Frontal cortex (tissue), 4 donors: ENCODE results near the gene RASGRP3. TPM values are rescaled to one million over a fixed set of nuclear protein-coding genes. Genes with fewer than 3 reads are reported as not detected.
"Not testable (repeated sequence)": the region's sequence is repeated elsewhere in the genome, so short reads cannot be mapped to it uniquely, and the experiment has no call there.

ENCODE experiments used
- DNase-seq, 2 donors: peaks; one replicate each; pipeline ENCODE4 v3.0.0; 2012; ENCODE audit warnings: low spot score in 2 of 2
- FAIRE-seq: peaks from 2 replicates; lab custom pipeline; 2012; peaks lifted over from hg19 to GRCh38; lab: Jason Lieb, UNC
- total RNA-seq: library from RNA; depleted of rRNA; stranded (reverse); fragments of >200 nt; gene quantifications from one replicate; pipeline ENCODE4 v1.2.3, GENCODE V29; 2014
- donor health status: control.
- donor health status: control.
- donor health status: control.

RASGRP3 gene
- total RNA-seq, 1 donor from 2014 or later: 7.7 TPM

DNA sequence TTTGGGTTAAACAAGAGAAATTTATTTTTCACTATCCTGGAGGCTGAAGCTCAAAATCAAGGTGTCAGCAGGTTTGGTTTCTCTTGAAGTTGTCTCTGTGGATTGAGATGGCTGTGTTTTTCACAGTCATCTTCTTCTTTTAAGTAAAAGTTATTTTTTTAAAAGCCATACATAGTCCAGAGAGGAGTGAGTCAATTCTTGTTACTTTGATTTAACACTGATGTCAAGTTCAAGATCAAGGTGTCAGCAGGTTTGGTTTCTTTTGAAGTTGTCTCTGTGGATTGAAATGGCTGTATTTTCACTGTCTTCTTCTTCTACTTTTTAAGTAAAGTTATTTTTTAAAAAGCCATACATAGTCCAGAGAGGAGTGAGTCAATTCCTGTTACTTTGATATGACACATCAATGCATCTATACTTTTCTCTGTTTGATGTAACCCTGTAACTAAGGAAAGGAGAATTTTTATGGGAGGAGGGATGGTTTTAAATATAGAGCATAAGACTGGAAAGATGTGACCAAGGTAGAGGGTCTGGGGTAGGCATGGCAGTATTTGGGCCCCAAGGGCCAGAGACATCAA, 22.5 kb upstream of the RASGRP3 start:
- FAIRE-seq: no peak
- DNase-seq: no peak

GRCh38 chr2:33457556-33458247, 18.7 kb upstream of the RASGRP3 start:
- DNase-seq: no peak
- no peak for FAIRE-seq

DNA sequence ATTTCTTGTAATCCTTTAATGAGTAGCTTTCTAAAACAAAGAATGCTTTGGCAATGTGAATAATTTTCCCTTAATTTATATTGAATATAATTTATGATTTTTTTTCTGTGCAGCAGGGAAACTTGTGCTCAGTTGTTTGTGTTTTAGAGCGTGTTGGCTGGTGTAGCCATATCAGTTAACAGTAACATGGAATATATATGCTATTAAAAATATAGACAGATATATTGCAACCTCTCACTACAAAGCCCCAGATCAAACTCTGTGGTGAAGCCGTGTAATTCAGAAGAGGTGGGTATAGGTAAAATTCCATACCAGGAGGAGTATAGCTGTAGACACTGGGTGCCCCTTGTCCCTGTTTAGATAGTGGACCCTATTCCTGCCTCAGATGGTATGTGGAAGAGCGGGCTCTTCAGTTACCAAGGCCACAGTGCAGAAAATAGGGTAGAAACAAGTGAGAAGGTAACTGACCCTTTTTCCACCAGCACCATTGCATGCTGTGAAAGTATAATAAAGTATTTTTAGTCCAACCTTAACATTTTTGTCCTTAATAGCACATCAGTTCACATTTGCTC, 18.1 kb upstream of the RASGRP3 start:
- no peak for FAIRE-seq
- DNase-seq: no peak

DNA sequence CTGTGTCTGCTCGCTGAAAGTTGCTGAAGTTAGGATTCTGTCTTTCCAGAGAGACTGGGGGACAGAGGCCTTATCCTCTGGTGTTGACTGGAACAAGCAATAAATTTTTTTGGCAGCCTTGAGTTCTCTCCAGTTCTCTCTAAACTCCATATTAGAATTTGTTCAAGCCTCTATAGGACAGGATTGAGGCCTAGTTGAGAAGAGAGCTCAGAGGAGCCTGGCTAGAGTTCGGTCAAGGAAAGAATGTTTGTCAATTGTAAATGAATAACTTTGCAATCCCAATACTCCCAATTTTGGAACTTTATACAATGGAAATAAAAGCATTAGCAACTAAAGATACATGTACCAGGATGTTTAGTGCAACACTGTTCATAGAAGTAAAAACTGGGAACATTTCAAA, 16.7 kb upstream of the RASGRP3 start:
- FAIRE-seq: no peak
- DNase-seq: no peak

GRCh38 chr2:33462512-33462911, 13.9 kb upstream of the RASGRP3 start:
- FAIRE-seq, DNase-seq: not testable (repeated sequence)

DNA sequence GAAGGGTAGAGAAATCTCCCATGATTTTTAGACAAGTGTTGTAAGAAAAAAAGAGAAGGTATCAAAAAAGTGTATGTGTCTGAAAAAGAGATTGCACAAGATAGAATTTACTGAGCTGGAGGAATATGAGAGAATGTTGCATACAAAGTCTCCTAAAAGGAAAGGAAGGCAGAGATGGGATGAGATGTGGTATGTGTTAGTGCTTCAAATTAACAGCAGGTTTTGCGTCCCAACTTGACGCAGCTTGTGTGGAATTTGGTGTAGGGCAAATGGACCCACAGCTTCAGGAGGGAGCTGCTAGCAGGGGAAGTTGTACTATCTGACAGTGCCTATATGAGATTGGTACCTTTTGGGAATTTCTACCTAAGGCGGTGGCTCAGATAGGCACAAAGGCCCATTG, 9.0 kb upstream of the RASGRP3 start:
- DNase-seq (no peak), FAIRE-seq (no peak)

DNA sequence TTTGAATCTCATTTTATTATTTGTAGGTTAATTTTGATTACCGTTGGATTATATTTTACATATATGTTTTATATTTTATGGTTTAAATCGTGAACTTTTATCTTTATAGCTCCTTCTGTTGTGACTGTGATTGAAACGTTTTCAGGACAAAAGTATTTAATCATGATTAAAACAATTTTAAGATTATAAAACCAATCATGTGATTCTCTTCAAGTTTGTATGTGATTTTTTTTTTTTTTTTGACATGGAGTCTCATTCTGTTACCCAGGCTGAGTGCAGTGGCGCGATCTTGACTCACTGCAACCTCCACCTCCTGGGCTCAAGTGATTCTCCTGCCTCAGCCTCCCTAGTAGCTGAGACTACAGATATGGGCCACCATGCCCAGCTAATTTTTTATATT, 7.2 kb upstream of the RASGRP3 start:
- FAIRE-seq (peak; percentile 26), DNase-seq (no peak)

DNA sequence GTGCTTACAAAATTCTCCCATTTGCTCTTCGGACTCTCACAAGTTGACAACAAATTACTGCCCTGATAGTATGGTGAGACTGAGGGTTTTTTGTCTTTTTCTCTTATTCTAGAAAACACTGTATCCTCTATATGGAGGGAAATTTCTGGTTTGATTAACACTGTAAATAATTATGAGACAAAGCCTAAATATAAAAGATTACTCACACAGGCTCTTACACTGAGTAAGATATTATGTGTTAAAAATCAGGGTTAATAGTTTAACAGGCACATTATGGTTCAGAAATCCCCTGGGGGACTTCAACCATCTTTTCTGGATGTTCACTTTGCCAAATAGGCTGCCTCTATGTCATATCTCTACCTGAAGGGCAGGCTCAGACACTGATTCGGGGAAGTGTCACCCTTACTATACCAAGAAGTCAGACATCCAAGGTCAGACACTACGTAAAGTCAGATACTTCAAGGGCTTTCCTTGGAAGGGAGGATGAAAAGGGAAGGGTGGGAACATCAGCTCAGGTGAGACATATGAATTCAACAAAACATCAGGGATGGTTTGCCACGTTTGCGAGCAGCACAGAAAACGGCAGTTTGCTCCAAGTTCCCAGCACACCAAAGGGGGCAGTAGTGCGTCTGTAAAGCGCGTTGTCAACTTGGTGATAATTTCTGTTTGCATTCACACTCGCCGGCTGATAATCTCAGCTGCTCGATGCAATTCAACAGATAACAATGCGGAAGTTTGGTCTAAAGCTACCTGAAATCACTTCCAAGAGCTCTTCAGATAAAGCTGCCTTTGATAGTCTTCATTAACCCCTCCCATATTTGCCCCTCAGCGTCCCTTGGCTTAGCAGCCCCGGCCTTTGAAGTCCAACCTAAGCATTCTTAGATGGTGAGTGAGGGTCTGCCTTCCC, 972 bp upstream of the RASGRP3 start:
- DNase-seq (peak; percentile 38 to 56), FAIRE-seq (no peak)

DNA sequence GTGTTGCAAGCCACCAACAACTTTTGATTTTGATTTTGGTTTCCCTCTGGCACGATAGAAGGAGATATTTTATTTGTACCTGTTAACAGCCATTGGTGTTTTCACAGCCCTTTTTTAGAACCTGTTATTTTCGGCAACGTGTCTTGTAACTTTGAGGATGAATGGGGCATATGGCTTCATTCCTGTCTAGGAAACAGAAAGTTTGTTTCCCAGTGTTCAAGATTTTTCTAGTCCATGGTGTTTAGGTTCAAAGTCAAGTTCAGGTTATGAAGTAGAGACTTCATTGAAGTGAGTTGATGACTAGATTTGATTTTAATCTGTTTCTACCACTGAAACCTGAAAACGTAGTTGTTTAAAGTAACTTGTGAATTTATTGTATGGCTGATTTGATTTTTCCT, 343 bp downstream of the RASGRP3 start:
- FAIRE-seq: no peak
- DNase-seq: no peak

DNA sequence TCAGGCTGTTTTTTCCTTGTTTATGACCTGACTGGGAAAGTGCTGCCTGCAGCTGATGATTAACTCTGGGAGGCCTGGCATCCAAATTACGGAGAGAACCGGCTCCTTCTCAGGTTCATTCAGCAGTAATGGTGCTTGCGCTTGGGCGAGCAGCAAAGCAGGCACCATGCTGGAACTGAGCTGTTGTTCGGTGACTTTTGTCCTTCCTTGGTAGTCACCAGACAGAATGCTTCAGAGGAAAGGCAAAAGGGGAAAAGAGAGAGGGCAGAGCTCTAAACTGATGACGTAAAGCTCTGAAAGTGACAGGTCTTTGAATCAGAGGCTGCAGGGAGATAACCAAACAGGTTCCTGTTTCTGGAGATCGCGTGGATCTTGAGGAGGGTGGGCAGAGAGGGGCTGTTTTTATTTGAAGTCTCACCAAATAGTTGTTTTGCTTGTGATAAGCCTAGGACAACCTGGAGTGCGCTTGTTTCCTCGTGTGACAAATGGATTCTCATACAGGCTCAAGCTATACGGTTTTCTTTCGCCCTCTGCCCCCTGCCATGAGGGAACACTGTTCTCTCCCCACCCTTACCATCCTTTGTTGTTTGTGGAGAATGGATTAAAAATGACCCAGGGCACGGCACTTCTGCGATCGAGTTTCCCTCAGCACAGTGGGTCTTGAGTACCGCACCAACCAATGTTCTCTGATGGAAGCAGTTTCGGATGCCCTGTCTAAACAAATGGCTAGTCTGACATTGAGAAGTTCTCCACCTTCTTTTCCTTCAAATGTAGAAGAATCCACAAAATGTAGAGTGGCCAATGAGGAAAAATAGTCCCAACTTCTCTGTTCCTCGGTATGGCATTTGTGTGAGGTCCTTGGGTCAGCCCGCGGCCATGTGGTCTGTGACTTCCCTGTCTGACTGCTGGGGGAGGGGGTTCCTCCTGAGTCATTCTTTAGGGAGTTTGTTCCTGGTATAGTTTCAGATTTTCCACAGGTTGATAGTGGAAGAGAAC, 1.3 kb downstream of the RASGRP3 start:
- FAIRE-seq (no peak), DNase-seq (no peak)

- DNase-seq: no peak
- no peak for FAIRE-seq
These were observed 2.7 kb downstream of the RASGRP3 start for GRCh38 chr2:33478968-33479731.

- no peak for DNase-seq
- no peak for FAIRE-seq
These were observed 6.1 kb downstream of the RASGRP3 start for GRCh38 chr2:33482518-33482917.

DNA sequence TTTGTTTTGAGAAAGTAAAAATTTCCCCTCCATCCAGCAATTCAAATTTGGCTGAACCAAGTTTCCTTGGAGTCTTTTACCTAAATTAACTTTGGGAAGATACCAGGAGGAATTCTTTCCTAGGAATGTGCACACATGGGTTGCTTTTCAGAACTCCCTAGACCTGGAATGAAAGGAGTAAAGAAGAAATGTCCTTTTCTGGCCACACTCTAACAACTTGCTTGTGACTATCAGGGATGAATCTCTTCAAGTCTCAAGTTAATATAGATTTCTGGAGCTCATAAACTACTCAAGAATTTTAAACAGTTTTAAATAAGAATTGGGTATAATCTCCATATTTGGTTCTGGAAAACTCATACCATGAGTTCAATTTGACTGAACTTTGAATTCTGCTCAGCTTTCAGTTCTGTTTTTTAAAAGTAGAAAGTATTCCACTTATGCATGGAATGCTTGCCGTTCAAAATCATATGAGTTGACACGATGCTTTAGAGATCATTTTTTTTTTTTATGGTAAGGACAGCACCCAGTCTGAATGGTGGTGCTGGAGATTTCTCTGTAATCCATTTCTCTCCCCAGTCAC, 7.7 kb downstream of the RASGRP3 start:
- DNase-seq (no peak), FAIRE-seq (no peak)

- DNase-seq (no peak), FAIRE-seq (no peak)
These were observed 8.6 kb downstream of the RASGRP3 start for GRCh38 chr2:33485051-33485450.

GRCh38 chr2:33486544-33486943, 10.1 kb downstream of the RASGRP3 start:
- DNase-seq (no peak), FAIRE-seq (no peak)

DNA sequence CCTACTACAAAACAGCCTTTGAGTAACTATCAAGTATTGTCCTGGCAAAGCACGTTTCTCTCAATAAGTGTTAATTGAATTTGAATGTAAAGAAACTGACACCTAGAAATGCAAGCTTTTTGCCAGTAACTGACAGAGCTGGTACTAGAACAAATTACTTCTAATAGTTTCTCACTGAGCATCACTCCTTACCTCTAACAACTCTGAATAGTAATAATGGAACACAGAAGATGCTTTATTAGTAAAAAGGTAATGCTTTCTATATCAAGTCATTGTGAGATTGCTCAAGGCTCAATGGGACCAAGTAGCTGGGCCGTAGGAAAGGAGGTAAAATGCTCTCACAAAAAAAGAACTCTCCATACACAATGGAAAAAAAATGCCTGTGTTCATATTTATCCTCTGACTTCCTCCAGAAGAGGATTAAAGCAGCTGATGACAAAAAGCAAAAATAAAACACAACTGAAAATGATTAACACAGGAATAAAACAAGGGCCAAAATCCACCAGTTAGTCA, 11.8 kb downstream of the RASGRP3 start:
- DNase-seq (no peak), FAIRE-seq (no peak)

DNA sequence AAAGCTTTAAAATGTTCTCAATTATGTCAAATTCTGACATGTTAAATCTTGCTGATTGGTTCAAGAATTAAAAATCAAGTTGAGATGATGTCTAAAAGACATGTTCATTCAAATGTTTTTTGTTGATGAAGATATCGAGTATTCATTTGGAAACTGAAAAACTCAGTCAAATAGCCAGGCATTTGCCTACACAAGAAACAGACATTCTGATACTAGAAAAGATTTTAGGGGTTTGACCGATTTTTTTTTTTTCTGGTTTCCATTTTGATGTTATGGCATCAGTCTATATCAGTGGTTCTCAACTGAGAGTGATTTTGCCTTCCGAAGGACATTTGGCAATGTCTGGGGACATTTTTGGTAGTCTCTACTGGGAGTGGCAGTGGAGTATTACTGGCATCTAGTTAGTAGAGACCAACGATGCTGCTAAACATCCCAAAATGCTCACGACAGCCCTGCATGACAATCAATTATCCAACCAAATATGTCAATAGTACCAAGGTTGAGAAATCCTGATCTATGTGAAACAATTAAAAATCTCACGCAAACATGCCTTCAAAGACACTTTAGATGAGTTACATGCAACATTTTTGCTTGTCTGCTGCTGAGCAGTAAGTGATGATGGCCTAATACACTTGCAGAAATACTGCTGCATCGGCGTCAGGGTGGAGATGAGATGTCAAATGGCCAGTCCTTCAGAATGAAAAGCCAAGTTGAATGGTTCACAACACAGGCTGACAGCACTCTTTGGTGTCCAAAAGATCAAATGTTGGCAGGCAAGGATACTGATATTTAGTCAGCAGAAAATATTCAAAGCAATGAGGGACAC, 12.5 kb downstream of the RASGRP3 start:
- FAIRE-seq: no peak
- DNase-seq: no peak
